Stomach (tissue), 4 donors: ENCODE data around the gene GAGE10.

Experiments
- EP300 ChIP-seq: sonication (generic); formaldehyde crosslinking; IDR thresholded peaks from one replicate; pipeline ENCODE4 v1.6.1; 2017; ENCODE audit warnings: antibody characterized with exemption
- POLR2AphosphoS5 ChIP-seq, 3 donors: sonication (generic); formaldehyde crosslinking; IDR thresholded peaks; one replicate each; pipeline ENCODE4 v1.6.1; 2016; ENCODE audit warnings: antibody characterized with exemption in 3 of 3
- TF ChIP-seq, protein P1 (sequence below), 7 experiments: fragments of 450-650 bp in 4 of 7; fragments of 200-600 bp in 3 of 7; sonication (generic) in 3 of 7; IDR thresholded peaks; one replicate each; pipeline ENCODE4 v1.5.1; 2016 to 2019; ENCODE audit warnings: antibody characterized with exemption in 7 of 7, control low read depth in 2 of 7, mild to moderate bottlenecking in 1 of 7

GRCh38 chrX:49286581-49286980 lies 16.9 kb upstream of the GAGE10 start:
- TF ChIP-seq, protein P1, sequence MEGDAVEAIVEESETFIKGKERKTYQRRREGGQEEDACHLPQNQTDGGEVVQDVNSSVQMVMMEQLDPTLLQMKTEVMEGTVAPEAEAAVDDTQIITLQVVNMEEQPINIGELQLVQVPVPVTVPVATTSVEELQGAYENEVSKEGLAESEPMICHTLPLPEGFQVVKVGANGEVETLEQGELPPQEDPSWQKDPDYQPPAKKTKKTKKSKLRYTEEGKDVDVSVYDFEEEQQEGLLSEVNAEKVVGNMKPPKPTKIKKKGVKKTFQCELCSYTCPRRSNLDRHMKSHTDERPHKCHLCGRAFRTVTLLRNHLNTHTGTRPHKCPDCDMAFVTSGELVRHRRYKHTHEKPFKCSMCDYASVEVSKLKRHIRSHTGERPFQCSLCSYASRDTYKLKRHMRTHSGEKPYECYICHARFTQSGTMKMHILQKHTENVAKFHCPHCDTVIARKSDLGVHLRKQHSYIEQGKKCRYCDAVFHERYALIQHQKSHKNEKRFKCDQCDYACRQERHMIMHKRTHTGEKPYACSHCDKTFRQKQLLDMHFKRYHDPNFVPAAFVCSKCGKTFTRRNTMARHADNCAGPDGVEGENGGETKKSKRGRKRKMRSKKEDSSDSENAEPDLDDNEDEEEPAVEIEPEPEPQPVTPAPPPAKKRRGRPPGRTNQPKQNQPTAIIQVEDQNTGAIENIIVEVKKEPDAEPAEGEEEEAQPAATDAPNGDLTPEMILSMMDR (IDR thresholded peaks at IDR 0.05): no peak
- no peak for TF ChIP-seq POLR2AphosphoS5 (IDR thresholded peaks at IDR 0.05)
- no peak for TF ChIP-seq EP300
